ENCODE data around the gene ZNF578.
"Not testable (repeated sequence)": the region's sequence is repeated elsewhere in the genome, so short reads cannot be mapped to it uniquely, and the experiment has no call there.

The ZNF578 gene

GRCh38 chr19:52453324-52454094 is at the start of gene ZNF578:
ZNF578 (plus strand) TSS chr19:52453553; CDS start chr19:52501846, 48,293 bp downstream.
- H3K9ac ChIP-seq (ENCODE audit: low read depth, low read length) = peak within 1 kb of the TSS; percentile 57
- H3K4me1 ChIP-seq (ENCODE audit: insufficient read depth, low read length) = no peaks in the 10 kb centered on the region
- H3K36me3 ChIP-seq (ENCODE audit: insufficient read depth, low read length) = no peaks in the 10 kb centered on the region
- H3K9me3 ChIP-seq (ENCODE audit: control insufficient read depth, insufficient read depth, low read length) = peaks cover 4% of the 10 kb centered on the region

GRCh38 chr19:52410276-52410675 is 43.1 kb upstream of the ZNF578 start:
- H3K9me3 ChIP-seq (ENCODE audit: control insufficient read depth, insufficient read depth, low read length) = peaks cover 3% of the 10 kb centered on the region
- peaks cover 11% of the 10 kb centered on the region for H3K36me3 ChIP-seq (ENCODE audit: insufficient read depth, low read length)
- H3K4me1 ChIP-seq (ENCODE audit: insufficient read depth, low read length) = no peaks in the 10 kb centered on the region
- H3K9ac ChIP-seq (ENCODE audit: low read depth, low read length) = no peak overlapping the region

GRCh38 chr19:52415711-52416110 is 37.6 kb upstream of the ZNF578 start:
- Histone ChIP-seq H3K9me3 (ENCODE audit: control insufficient read depth, insufficient read depth, low read length) (peaks cover 20% of the 10 kb centered on the region), H3K36me3 (ENCODE audit: insufficient read depth, low read length) (no peaks in the 10 kb centered on the region; the same call in 1 of the 2 replicates), H3K4me1 (ENCODE audit: insufficient read depth, low read length) (no peaks in the 10 kb centered on the region), H3K9ac (ENCODE audit: low read depth, low read length) (no peak overlapping the region)

- Histone ChIP-seq H3K9me3 (ENCODE audit: control insufficient read depth, insufficient read depth, low read length) (peaks cover 9% of the 10 kb centered on the region; the same call in 1 of the 2 replicates), H3K4me1 (ENCODE audit: insufficient read depth, low read length) (no peaks in the 10 kb centered on the region), H3K36me3 (ENCODE audit: insufficient read depth, low read length) (no peaks in the 10 kb centered on the region), H3K9ac (ENCODE audit: low read depth, low read length) (no peak within 1 kb of the TSS)
Measured at GRCh38 chr19:52428937-52429336, 24.4 kb upstream of the ZNF578 start, which contains the start of gene ZNF534. ZNF534 (plus strand) TSS chr19:52429148; CDS start chr19:52431475, 2,327 bp downstream.

GRCh38 chr19:52442179-52442578 is 11.2 kb upstream of the ZNF578 start:
- H3K4me1 ChIP-seq (ENCODE audit: insufficient read depth, low read length) = no peaks in the 10 kb centered on the region
- H3K9me3 ChIP-seq (ENCODE audit: control insufficient read depth, insufficient read depth, low read length) = peaks cover 3% of the 10 kb centered on the region
- no peak overlapping the region for H3K9ac ChIP-seq (ENCODE audit: low read depth, low read length)
- no peaks in the 10 kb centered on the region for H3K36me3 ChIP-seq (ENCODE audit: insufficient read depth, low read length)

- H3K9ac ChIP-seq (ENCODE audit: low read depth, low read length) = no peak overlapping the region
- no peaks in the 10 kb centered on the region for H3K36me3 ChIP-seq (ENCODE audit: insufficient read depth, low read length)
- H3K9me3 ChIP-seq (ENCODE audit: control insufficient read depth, insufficient read depth, low read length) = peaks cover 3% of the 10 kb centered on the region
- H3K4me1 ChIP-seq (ENCODE audit: insufficient read depth, low read length) = no peaks in the 10 kb centered on the region
Measured at GRCh38 chr19:52444506-52444905, 8.8 kb upstream of the ZNF578 start.

GRCh38 chr19:52451241-52451640 is 2.1 kb upstream of the ZNF578 start:
- Histone ChIP-seq H3K36me3 (ENCODE audit: insufficient read depth, low read length) (no peaks in the 10 kb centered on the region), H3K9me3 (ENCODE audit: control insufficient read depth, insufficient read depth, low read length) (peaks cover 4% of the 10 kb centered on the region; the same call in 1 of the 2 replicates), H3K4me1 (ENCODE audit: insufficient read depth, low read length) (no peaks in the 10 kb centered on the region), H3K9ac (ENCODE audit: low read depth, low read length) (no peak overlapping the region)

- H3K4me1 ChIP-seq (ENCODE audit: insufficient read depth, low read length) = no peaks in the 10 kb centered on the region
- H3K9ac ChIP-seq (ENCODE audit: low read depth, low read length) = no peak overlapping the region
- no peaks in the 10 kb centered on the region for H3K36me3 ChIP-seq (ENCODE audit: insufficient read depth, low read length)
- H3K9me3 ChIP-seq (ENCODE audit: control insufficient read depth, insufficient read depth, low read length) = peaks cover 19% of the 10 kb centered on the region
Measured at GRCh38 chr19:52464798-52465470, 11.6 kb downstream of the ZNF578 start.

- Histone ChIP-seq H3K9ac (ENCODE audit: low read depth, low read length) (no peak overlapping the region), H3K36me3 (ENCODE audit: insufficient read depth, low read length) (no peaks in the 10 kb centered on the region), H3K4me1 (ENCODE audit: insufficient read depth, low read length) (no peaks in the 10 kb centered on the region), H3K9me3 (ENCODE audit: control insufficient read depth, insufficient read depth, low read length) (peaks cover 50% of the 10 kb centered on the region)
Measured at GRCh38 chr19:52473655-52474350, 20.4 kb downstream of the ZNF578 start.

GRCh38 chr19:52474351-52475127 is 21.2 kb downstream of the ZNF578 start:
- H3K36me3 ChIP-seq (ENCODE audit: insufficient read depth, low read length) = no peaks in the 10 kb centered on the region
- no peak overlapping the region for H3K9ac ChIP-seq (ENCODE audit: low read depth, low read length)
- H3K4me1 ChIP-seq (ENCODE audit: insufficient read depth, low read length) = no peaks in the 10 kb centered on the region
- peaks cover 49% of the 10 kb centered on the region for H3K9me3 ChIP-seq (ENCODE audit: control insufficient read depth, insufficient read depth, low read length)

GRCh38 chr19:52484111-52484743 is 30.9 kb downstream of the ZNF578 start:
- not testable (repeated sequence) for H3K4me1 ChIP-seq (ENCODE audit: insufficient read depth, low read length); H3K36me3 ChIP-seq (ENCODE audit: insufficient read depth, low read length); H3K9ac ChIP-seq (ENCODE audit: low read depth, low read length)
- H3K9me3 ChIP-seq (ENCODE audit: control insufficient read depth, insufficient read depth, low read length) = peaks cover 13% of the 10 kb centered on the region

- not testable (repeated sequence) for H3K4me1 ChIP-seq (ENCODE audit: insufficient read depth, low read length); H3K9ac ChIP-seq (ENCODE audit: low read depth, low read length)
- H3K9me3 ChIP-seq (ENCODE audit: control insufficient read depth, insufficient read depth, low read length) = peaks cover 12% of the 10 kb centered on the region
Measured at GRCh38 chr19:52485064-52485463, 31.7 kb downstream of the ZNF578 start.

GRCh38 chr19:52485561-52486240 is 32.3 kb downstream of the ZNF578 start:
- not testable (repeated sequence) for H3K4me1 ChIP-seq (ENCODE audit: insufficient read depth, low read length); H3K9ac ChIP-seq (ENCODE audit: low read depth, low read length); H3K36me3 ChIP-seq (ENCODE audit: insufficient read depth, low read length); H3K9me3 ChIP-seq (ENCODE audit: control insufficient read depth, insufficient read depth, low read length)

More at GRCh38 chr19:52485064-52485463, 31.7 kb downstream of the ZNF578 start:
- not testable (repeated sequence) for H3K36me3 ChIP-seq (ENCODE audit: insufficient read depth, low read length)
